Measurements from ENCODE around the gene IL9.

Gene IL9

DNA sequence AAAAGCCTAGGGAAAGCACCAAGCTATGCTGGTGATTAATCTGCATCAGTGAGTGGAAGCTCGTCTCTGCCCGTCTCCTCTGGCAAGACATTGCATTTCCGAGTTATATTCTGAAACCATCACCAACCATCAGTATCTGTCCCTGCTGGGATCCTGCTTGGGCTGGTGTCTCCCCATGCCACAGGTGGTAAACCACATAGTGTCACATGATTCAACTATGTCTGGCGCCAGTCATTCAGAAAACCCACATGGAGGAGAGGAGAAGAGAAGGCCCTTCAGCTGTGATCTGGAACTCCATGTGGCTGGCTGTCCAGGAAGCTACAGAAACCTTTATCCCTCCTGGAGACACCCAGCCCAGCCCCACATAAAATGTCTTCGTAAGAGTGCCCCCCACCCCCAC is 4.8 kb downstream of the IL9 start:
- peak; percentile 73 for DNase-seq

DNA sequence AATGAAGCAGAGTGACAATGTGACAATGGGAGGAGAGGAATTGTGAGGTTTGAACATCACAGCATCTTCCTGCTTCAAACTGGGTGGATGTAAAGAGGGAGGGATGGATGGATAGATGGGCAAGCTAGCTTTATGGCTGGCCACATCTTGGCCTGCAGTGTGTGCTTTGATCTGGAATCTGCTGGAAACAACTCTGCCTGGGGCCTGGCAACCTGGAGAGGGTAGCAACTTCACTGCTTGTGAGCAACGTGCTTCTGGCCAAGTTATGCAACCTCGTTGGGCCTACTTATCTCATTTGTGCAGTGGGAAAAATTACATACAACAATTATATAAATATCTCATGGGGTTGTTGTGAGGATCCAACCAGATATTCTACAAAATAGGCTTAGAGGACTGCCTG is 5.3 kb downstream of the IL9 start:
- DNase-seq, result no peak

DNA sequence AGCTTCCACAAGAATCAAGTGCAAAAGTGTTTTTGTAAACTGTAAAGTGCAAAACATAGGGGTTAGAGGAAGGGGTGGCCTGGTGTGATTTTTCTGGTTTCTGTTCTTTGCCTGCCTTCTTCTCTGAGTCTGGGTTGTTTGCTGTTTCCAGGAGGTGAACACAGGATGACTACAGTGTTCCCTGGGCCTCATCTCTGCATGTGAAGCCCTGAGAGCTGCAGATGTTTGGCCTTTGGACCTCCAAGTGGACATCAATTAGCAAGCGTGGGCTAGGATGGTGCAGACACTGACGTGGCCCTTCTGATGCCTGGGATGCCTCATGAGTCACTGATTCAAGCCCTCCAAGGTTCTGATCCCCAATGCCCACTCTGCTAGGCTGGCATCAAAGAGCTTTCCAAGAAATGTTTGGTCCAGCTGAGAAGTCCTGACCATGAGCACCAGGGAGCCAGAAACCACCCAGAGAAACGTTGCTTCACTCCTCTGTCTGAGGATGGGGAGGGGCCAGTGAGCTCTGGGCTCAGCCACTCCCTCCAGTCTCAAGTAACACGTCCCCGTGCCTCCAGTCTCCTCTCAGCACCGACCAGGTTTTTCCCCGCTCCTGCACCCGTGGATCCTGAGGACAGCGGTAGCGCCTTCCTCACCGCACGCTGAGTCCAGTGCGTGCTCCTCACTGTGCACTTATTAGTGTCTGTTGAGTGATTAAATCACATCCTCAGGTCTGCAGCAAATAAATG is 7.6 kb downstream of the IL9 start:
- DNase-seq, result no peak

DNA sequence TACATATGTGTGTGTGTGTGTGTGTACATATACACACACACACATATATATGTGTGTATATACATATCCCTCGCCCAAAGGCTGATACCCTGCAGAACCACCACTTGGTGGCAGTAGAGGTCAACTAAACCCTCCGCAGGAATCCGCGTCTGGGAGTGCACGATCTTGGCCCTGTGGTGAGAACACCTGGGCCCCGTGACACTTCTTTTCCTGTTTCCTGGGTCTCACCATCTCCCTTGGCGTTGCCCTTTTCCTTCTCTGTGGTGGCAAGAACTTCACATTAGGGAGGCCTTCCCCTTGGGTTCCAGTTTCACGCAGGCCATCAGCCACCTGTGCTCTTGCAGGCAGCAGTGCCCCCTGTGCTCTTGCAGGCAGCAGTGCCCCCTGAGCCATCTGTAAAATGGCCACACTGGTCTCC is 8.2 kb downstream of the IL9 start:
- DNase-seq, result peak; percentile 76

DNA sequence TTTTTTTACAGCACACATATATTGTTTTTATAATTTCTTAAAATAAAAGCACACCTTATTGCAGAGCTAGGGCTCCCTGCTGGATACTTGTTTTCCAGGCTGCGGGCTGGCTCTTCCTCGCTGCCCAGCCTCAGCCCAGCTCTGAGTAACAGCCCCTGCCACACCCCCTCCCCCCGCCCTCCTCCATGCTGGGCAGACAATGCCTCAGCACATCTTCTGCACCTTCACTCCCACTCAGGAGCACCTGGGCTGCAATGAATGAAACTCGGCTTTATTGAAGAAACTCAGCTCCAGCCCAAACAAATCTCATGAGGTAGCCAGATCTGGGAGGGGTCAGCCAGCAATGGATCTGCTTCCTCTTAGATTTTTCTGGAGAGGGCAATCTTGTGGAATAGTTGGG is 9.5 kb downstream of the IL9 start:
- DNase-seq, result no peak

DNA sequence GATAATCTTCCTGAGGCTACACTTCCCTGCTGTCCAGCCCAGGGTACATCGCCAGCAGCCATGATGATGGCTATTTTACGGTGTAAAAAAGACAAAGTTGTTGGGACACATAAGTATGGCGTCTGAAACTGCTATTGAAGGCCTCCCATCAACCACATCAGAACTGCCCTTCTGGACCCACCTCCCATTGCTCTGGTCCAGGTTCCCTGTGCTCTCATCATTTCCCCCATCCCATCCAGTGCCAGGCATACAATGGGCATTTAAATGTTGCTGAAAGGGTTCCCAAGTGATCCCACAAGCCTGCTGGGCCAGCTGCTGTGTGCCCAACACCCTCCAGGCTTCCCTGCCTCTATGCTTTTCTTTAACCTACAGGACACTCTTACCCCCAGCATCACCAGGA is 10.6 kb downstream of the IL9 start:
- DNase-seq, result no peak

DNA sequence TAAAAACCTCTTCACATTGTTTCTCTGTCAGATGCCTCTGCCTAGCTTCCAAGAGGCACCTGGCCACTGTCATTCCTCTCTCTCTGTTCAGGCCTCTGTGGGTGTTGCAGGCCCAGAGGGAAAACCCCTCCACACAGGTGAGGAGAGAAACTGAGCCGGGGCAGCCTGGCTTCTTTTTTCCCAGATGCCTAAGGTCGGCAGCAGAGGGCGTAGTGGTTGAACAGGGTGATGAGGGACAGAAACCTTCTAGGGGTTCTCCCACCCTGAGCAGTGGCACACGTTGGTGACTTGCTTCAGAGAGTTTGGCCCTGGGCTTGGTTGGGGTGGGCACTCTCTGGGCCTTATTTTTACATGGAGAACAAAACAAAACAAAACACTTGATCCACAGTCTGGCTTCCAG is 12.2 kb downstream of the IL9 start:
- peak; percentile 37 for DNase-seq

DNA sequence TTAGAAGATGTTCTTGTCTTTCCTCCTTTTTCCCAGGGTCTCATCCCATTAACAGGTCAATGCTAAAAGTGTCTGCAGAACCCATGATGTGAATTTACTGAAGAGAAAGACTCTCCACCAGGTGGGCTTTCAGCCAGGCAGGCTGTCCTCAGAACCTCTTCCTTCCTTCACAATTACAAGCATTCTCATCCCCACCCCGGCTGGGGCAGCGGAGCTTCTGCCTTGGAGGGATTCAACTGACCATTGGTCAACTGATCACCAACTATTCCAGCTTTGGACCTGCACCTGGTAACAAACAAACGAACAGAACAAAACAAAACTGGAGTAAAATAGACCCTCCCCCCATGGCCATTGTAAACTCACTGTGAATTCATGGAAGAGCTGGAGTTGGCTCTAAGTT is 12.6 kb downstream of the IL9 start:
- no peak for DNase-seq

DNA sequence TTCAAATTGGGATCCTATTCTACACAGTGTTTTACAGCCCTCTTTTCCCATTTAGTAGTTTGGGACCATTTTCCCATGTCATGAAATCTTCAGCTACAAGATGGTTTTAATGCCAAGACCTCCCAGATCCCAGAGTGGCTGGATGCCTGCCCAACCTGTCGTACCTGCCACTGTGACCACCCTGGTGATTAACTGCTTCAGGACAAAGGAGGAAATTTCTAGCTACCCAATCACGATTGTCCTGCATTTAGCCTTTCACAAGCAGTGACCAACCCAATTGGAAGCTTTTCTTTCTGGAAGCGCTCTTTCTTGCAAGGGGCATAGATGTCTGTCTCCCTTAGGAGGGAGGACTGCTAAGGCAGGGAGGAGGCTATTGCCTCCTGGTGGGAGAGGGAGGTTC is 13.8 kb downstream of the IL9 start:
- no peak for DNase-seq

DNA sequence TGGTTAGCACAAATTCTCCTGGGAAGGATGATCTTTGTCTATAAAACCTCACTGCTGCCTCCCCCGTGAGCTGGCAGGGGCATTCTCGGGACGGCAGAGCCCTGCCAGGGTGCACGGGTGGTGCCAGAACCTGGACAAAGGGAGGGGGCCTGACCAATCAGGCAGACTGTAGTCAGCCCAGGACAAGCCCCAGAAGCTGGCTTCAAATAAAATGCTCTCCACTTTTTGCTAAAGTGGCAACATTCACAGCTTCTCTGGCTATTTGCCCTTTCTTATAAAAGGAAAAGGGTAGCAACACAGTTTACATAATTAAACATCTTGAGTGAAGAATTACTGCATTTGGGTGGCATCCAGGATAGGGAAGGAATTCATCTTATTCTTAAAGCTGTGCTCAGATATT is 14.4 kb downstream of the IL9 start:
- no peak for DNase-seq

DNA sequence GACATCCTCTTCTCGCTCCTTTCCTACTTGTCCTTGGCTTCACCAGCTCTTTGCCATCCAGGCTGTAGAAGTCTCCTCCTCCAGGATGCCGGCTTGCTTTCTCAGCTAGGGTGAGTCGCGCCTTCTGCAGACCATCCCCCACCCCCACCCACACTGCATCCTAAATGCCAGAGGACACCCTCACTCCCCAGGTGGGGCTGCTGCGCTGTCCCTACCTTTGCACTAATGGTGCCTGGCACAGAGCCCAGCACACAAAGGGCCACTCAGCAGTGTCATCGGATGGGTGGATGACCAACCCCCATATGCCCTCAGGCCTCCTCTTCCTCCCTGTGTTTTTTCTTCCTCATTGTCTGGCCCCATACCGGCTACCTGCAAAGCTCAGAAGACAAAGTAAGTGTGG is 14.8 kb downstream of the IL9 start:
- no peak for DNase-seq

DNA sequence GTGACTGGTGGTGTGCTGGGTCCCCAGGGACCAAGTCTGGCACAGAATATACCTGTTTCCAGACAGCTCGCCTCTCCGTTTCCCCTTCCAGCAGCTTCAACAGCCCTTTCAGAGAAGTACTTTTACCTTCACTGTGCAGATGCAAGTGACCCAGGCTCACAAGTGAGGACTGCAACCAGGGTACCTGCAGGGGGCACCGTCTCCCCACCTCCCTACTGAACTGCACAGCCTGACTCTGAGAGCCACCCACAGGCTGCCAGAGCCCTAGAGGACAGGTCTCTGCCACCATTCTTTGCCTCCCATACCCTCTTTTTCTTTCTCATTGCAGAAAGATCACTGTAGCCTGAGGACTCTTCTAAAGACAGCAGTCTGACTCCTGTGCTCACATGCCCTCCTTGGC is 15.4 kb downstream of the IL9 start:
- peak; percentile 45 for DNase-seq

DNA sequence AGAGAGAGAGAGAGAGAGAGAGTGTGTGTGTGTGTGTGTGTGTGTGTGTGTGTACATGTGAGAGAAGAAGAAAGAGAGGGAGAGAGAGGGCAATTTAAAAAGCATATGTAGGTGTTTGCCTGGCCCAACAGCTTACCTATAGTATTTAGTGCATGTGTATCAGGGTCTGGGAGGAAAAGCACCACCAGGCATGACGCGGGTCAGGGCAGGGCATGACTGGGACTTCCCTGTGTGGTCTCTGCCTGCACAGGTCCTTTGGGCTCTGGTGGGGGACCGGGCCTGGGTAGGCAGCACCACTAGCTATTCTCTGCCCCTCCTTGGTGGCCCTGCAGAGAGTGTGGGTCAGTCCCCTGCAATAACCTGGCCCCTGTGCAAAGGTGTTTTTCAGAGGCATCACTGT is 16.1 kb downstream of the IL9 start:
- no peak for DNase-seq

DNA sequence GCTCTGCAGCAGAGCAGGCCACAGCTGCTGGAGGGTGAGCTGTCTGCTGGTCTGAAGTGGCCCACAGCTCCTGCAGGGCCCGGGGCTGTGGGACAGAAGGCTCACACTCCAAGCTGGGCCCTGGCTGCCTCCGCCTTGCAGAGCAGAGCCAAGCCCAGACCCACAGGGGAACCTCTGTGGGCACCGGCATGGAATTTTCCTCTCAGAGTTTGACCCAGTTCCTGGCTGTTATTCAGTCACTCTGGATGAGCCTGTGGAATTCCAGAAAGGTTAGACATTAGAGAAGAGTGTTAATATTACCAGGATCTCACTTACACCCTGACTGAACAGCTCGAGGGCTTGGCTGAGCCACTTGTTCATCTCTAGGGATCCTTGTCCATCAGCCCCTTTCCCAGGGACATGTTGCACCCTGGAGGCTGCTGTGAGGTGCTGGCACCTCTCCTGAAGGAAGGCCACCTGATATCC is 17.5 kb downstream of the IL9 start:
- DNase-seq, result no peak

DNA sequence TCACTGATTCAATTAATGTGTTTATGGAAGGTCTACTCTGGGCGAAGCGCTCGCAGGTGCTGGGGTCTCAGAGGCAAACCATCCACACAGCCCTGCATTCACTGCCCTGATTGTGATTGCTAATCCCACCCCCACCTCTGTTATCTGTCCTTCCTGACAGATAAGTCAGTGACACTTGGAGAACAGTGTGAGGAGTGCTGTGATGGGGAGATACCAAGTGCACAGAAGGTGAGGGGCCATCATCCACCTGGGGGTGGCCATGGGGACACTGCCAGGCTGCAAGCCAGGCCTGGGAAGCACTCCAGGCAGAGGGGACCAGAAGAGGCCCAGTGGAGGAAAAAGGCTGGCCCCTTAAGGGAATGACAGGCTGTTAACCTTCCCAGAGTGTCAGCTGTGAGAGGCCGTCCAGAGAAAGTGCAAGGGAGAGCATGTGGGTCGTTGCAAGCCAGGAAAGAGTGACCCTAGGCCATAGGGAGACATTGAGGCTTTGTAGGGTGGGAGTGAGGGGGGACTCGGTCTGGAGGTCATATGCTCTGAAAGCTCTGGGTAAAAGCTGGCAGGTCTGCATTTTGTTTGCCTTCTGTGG is 18.0 kb downstream of the IL9 start:
- no peak for DNase-seq

DNA sequence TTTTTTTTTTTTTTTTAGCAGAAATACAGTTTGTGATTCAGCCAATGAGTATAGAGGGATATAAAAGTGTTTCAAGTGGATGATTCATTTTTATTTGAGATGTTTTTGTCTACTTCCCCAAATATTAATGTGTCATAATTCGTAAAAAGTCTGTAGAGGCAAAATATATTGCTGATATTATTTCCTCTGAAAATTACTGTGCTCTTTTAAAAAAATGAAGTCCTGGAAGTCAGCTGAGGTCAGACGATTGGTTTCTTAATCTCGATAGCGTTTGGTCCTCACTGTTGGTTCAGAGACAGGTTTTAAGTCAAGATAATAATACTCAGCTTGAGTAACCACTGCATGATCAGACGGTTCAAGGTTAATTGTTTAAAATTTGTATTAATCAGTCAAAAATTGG is 19.5 kb downstream of the IL9 start:
- no peak for DNase-seq

DNA sequence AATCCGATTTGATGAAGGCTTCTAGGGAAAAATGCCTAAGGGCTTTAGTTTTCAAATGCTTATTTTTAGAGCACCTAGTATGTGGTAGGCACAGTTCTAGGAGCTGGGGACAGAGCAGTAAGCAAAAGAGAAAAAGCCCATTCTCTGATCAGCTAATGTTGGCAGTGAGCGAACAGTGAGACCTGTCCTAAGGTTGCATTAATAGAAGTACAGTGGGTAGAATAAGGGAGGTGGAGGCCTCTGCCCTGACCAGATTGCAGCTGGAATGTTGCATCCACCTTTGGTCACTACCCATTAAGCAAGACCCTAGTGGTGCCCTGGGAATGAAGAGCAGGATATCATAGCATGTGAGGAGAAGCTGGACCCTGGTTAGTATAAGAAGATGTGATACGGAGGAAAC is 20.1 kb downstream of the IL9 start:
- DNase-seq, result no peak

DNA sequence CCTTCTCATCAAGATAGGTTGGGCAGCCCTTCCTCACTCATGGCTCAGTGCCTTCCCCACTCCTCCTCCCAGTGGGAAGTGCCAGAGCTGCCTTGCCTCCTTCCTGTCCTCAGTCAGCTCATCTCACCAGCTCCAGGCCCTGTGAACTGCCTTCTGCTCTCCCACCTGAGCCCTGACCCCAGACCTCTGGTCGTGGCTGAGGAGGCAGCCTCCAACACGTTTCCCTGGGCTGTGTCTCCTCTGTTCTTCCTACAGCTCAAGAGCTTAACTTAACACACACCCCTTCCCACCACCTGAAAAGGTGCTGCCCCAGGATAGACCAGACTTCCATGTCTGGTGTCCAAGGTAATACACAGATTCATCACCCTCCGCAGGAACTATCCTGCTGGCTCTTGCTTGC is 21.2 kb downstream of the IL9 start:
- DNase-seq, result no peak

DNA sequence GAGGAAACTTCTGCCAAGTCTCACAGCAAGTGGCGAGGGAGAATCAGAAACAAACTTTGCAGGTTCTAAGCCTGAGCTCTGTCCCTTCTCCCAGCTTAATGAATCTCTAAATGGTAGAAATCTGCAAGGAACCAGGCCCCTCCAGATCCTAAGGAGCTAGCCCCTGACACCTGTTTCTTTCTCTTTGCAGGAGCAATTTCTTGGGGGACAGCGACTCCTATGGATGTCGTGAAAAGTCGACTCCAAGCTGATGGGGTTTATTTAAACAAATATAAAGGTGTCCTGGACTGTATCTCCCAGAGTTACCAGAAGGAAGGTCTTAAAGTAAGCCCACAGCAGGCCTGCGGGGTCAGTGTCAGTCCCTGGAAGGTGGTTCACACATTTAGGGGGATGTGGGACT is 21.8 kb downstream of the IL9 start:
- no peak for DNase-seq

DNA sequence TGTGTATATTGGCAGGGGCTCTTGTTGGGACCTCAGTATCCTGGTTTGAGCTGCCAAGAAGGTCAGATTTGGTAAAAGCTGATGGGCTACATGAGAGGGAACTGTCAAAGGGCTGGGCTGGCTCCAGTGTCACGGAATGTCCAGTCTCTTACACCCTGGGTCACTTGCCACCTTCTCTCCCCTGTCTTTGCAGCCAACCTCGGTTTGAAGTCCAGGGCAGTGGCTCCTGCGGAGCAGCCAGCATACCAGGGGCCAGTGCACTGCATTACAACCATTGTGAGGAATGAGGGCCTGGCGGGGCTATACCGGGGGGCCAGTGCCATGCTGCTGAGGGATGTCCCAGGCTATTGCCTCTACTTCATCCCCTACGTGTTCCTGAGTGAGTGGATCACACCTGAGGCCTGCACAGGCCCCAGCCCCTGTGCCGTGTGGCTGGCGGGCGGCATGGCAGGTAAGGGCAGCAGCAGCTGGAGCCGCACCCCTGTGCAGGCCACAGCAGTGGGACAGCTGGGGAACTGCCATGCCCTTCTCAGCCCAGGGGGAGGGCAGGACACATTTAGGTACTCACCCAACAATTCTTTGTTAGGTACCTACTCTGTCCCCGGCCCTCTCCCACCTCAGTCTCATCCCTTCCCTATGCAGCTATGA is 24.2 kb downstream of the IL9 start:
- no peak for DNase-seq

DNA sequence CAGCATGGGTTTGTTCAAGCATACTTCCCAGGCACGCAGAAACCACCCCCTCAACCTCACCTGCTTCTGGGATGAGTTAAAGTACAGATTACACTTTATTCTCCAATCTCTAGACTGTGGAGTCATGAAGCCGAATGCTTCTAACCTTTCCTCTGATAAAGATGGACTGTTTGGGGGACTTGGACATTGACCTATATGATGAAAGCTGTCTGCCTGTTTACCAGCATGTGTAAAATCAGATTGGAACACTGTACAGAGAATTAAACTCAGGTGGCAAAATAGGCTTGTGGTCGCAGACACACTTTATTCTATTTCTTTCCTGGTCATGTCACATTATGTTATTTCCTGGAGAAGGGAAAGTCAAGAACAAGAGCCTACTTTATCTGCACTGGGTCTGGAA is 25.7 kb downstream of the IL9 start:
- DNase-seq, result no peak

DNA sequence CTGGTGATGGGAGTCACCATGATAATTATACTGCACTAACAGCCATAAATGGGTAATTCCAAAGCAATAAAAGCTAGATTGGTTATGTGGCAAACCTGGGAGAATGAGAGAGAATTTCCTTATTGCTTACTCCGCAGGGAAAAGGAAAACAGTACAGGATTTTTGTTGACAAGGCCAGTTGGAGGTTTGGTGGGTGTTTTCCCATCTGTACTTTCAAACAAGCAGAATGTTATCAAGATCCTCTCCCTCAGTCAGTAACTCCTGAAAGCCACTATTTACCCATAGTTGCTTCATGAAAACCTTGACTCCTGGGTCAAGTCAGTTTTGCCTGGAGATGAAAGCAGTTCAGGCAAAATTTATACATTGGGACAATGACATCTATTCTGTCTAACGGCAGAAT is 26.4 kb downstream of the IL9 start:
- no peak for DNase-seq

DNA sequence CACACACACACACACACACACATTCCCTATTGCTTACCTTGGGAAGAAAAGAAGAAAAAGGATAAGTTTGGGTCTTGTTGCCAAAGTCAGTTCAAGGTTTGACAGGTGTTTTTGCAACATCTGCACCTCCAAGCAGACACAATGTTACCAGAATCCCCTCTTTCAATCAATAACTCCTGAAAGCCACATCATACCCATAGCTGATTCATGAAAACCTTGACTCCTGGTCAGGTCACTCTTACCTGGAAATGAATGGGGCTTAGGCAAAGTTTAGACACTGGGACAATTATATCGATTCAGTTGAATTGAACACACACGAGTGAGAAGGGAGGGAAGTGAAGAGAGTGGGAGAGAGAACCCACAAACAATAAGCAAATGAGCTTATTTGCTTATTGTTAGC is 27.0 kb downstream of the IL9 start:
- DNase-seq, result no peak

DNA sequence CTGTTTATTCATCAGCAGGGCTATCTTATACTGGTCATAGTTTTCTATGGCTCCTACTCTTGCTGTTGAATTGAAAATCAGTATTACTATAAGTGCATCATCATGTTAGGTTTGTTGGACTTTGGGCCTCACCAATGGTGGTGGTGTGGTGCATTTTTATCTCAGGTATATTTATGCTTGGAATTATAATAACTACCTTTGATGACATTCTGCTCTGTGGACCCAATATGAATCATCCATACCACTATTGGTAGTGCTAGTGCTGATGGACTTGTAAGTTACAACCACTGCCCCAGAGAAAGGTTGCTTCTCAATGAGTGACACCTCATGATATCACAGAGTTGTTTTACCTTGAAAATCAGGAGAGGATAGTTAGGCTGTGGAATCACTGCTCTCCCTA is 28.0 kb downstream of the IL9 start:
- no peak for DNase-seq

DNA sequence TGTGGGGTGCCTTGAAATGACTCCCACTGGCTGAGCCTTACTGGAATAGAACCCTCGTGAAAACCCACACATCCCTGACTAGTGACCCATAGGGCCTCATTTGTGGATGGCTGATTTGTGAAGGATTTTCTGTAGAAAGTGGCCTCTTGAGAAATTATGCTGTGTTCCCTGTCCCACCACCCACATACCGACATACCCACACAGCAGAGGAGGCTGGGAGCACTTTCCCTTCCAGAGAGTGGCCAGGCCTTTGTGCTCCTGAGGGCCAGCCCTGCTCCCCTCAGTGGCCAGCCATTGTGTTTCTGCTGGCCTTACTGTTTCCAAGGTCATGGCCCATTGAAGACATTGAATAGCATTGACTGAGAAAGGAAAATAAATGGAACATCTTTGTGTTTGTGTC is 29.6 kb downstream of the IL9 start:
- no peak for DNase-seq

All from stimulated activated CD8-positive, alpha-beta memory T cell treated with anti-CD3 and anti-CD28 coated beads, Interleukin-4, amount 100 ng/mL, for 48 hours (primary cell).